Left cardiac atrium (tissue), 4 donors: ENCODE results near the gene ABCC8. TPM values are rescaled to one million over a fixed set of nuclear protein-coding genes. Genes with fewer than 3 reads are reported as not detected.

ENCODE experiments used
- ATAC-seq, 2 donors: fragments of 200-7000 bp; cut with Tn5 transposase; one replicate each; pipeline ENCODE4 v1.9.1; 2020; ENCODE audit warnings: mild to moderate bottlenecking in 2 of 2, moderate library complexity in 2 of 2
- DNase-seq: peaks from one replicate; pipeline ENCODE4 v3.0.0-alpha.2; 2020
- intact Hi-C, 2 donors: fragments of 100-400 bp; cut with DNase I; formaldehyde crosslinking; loops; one replicate each; pipeline versions ENCODE4 v1.14.1 to v1.15.1; 2022 to 2023
- total RNA-seq, 2 donors: library from RNA; stranded (reverse); fragmentation: NEBNext Ultra II Directional; extraction: Animal tissue kit (Norgen Biotek cat#: 25700); gene quantifications; one replicate each; pipeline ENCODE4 v1.2.1, GENCODE V29; 2021
- donor health status: DM: no; HTN: yes; CAD: no.
- donor health status: DM: no; HTN: yes; CAD: no; lungs with severe emphysema.
- donor health status: DM: yes; HTN: yes; CAD: no.
- donor health status: Dilated cardiomyopathy.

Gene ABCC8
- total RNA-seq, 2 donors from 2014 or later, result 0.99 to 1.9 TPM

GRCh38 chr11:17395978-17396377, 80.7 kb downstream of the ABCC8 start:
- no peak for ATAC-seq
- intact Hi-C loops, result no loop called here
- DNase-seq, result no peak

GRCh38 chr11:17395554-17395961, 81.1 kb downstream of the ABCC8 start:
- intact Hi-C loops, result no loop called here
- DNase-seq, result no peak

GRCh38 chr11:17394743-17395390, 81.8 kb downstream of the ABCC8 start:
- ATAC-seq (no peak), DNase-seq (no peak)
- intact Hi-C loops, result no loop called here

More at GRCh38 chr11:17395554-17395961, 81.1 kb downstream of the ABCC8 start:
- ATAC-seq, result no peak

- ATAC-seq (no peak), DNase-seq (no peak)
- intact Hi-C loops, result no loop called here
Measured at GRCh38 chr11:17393472-17393871, 83.2 kb downstream of the ABCC8 start.

GRCh38 chr11:17392872-17393271, 83.8 kb downstream of the ABCC8 start:
- no peak for ATAC-seq
- intact Hi-C loops, result no loop called here

GRCh38 chr11:17391493-17392355, 84.9 kb downstream of the ABCC8 start:
- no peak for DNase-seq
- ATAC-seq, result no peak
- intact Hi-C loops, result no loop called here

More at GRCh38 chr11:17392872-17393271, 83.8 kb downstream of the ABCC8 start:
- DNase-seq, result no peak

- DNase-seq (no peak), ATAC-seq (no peak)
- intact Hi-C loops, result loop anchor here in 1 of 2 donors (5.0 kb wide), 1 partner anchor 112 kb away; no protein-coding TSS in a partner anchor
Measured at GRCh38 chr11:17389957-17390649, 86.5 kb downstream of the ABCC8 start.

- ATAC-seq (peak; percentile 74 to 75), DNase-seq (peak; percentile 81)
- intact Hi-C loops, result loop anchor here in 1 of 2 donors (5.0 kb wide), 1 partner anchor 113 kb away; no protein-coding TSS in a partner anchor
Measured at GRCh38 chr11:17389211-17389956, 87.3 kb downstream of the ABCC8 start.

GRCh38 chr11:17388609-17389210, 87.9 kb downstream of the ABCC8 start, which contains the start of gene KCNJ11:
KCNJ11 (minus strand) TSS chr11:17388659; CDS start chr11:17388091, 568 bp downstream.
- intact Hi-C loops, result loop anchor here in 1 of 2 donors (5.0 kb wide), 1 partner anchor 114 kb away; no protein-coding TSS in a partner anchor
- ATAC-seq (peak; percentile 20 to 23), DNase-seq (no peak)

- DNase-seq, result no peak
- intact Hi-C loops, result loop anchor here in 1 of 2 donors (5.0 kb wide), 1 partner anchor 114 kb away; no protein-coding TSS in a partner anchor
- ATAC-seq, result no peak
Measured at GRCh38 chr11:17387811-17388210, 88.8 kb downstream of the ABCC8 start.

- ATAC-seq, result no peak
- intact Hi-C loops, result loop anchor here in 1 of 2 donors (5.0 kb wide), 1 partner anchor 115 kb away; no protein-coding TSS in a partner anchor
- no peak for DNase-seq
Measured at GRCh38 chr11:17387254-17387653, 89.4 kb downstream of the ABCC8 start.

- ATAC-seq (peak; percentile 79 to 82), DNase-seq (peak; percentile 59)
- intact Hi-C loops, result loop anchor here in 1 of 2 donors (5.0 kb wide), 1 partner anchor 116 kb away; no protein-coding TSS in a partner anchor
Measured at GRCh38 chr11:17386331-17387084, 90.1 kb downstream of the ABCC8 start.

GRCh38 chr11:17385926-17386325, 90.7 kb downstream of the ABCC8 start:
- DNase-seq, result no peak
- intact Hi-C loops, result loop anchor here in 1 of 2 donors (5.0 kb wide), 1 partner anchor 116 kb away; no protein-coding TSS in a partner anchor
- no peak for ATAC-seq

GRCh38 chr11:17385492-17385891, 91.2 kb downstream of the ABCC8 start:
- intact Hi-C loops, result loop anchor here in 1 of 2 donors (5.0 kb wide), 1 partner anchor 117 kb away; no protein-coding TSS in a partner anchor
- ATAC-seq (no peak), DNase-seq (no peak)

GRCh38 chr11:17384002-17384511, 92.6 kb downstream of the ABCC8 start:
- intact Hi-C loops, result no loop called here
- ATAC-seq (peak; percentile 45 to 56), DNase-seq (peak; percentile 89)

GRCh38 chr11:17383461-17383860, 93.2 kb downstream of the ABCC8 start:
- ATAC-seq (no peak), DNase-seq (no peak)
- intact Hi-C loops, result loop anchor here in 1 of 2 donors (1.0 kb wide), 1 partner anchor 120 kb away; no protein-coding TSS in a partner anchor
